RCC 7860 (cell line): ENCODE measurements around the gene CROCC.
"Not testable (repeated sequence)": the region's sequence is repeated elsewhere in the genome, so short reads cannot be mapped to it uniquely, and the experiment has no call there.

Experiments
- DNase-seq: peaks from one replicate; pipeline ENCODE4 v3.0.0-alpha.2; 2015; ENCODE audit warnings: low spot score
- FAIRE-seq: peaks from 2 replicates; lab custom pipeline; 2012; peaks lifted over from hg19 to GRCh38; lab: Jason Lieb, UNC

Gene CROCC

DNA sequence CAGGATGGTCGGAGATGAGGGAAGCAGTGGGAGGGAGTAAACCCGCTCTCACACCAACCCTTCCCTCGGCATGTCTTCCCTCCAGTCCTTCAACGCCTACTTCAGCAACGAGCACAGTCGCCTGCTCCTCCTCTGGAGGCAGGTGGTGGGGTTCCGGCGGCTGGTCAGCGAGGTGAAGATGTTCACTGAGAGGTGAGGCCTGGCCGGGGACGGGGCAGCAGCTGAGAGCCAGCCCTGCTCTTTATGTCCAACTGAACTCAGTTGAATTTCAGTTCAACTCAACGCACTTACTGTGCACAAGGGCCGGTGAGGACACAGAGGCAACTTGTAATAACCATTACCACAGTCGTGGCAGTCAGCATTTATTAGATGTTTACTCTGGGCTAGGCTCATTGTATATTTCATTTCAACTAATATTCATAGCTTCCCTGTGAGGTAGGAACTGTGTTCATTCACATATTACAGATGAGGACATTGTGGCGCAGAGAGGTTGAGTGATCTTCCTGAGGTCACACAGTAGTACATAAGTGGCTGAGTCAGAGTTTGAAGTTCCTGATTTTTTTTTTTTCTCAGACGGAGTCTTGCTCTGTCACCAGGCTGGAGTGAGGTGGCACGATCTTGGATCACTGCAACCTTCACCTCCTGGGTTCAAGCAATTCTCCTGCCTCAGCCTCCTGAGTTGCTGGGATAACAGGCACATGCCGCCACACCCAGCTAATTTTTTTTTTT lies 9.6 kb downstream of the CROCC start:
- not testable (repeated sequence) for FAIRE-seq, DNase-seq

DNA sequence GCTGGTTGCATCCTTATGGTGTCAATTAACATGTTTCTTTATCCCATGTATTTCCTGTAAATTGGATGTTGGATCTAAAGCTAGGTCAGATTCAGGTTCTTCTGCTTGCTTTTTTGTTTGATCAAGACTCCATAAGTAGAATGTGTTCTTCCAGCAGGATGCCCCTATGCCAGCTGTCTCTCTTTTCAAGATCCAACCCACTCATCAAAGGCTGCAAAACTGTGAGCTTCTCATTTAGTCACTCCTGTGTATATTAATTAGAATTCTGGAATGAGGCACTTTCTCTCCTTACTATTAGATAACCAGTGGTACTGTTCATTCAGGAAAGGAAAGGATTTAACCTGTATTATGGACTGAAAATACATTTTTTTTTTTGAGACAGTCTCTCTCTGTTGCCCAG lies 12.2 kb downstream of the CROCC start:
- not testable (repeated sequence) for FAIRE-seq

DNA sequence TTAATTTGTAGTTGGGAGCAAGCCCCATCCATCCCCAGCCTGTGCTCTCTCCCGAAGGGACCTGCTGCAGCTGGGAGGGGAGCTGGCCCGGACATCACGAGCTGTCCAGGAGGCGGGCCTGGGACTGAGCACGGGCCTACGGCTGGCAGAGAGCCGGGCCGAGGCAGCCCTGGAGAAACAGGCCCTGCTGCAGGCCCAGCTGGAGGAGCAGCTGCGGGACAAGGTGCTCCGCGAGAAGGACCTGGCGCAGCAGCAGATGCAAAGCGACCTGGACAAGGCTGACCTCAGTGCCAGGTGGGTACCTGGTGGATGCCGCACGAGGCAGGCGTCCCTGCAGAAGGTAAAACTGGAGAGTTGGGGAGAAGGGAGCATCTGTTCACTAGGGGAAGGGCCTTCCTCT lies 14.8 kb downstream of the CROCC start:
- not testable (repeated sequence) for DNase-seq, FAIRE-seq

More for the DNA sequence above, 12.2 kb downstream of the CROCC start:
- not testable (repeated sequence) for DNase-seq

DNA sequence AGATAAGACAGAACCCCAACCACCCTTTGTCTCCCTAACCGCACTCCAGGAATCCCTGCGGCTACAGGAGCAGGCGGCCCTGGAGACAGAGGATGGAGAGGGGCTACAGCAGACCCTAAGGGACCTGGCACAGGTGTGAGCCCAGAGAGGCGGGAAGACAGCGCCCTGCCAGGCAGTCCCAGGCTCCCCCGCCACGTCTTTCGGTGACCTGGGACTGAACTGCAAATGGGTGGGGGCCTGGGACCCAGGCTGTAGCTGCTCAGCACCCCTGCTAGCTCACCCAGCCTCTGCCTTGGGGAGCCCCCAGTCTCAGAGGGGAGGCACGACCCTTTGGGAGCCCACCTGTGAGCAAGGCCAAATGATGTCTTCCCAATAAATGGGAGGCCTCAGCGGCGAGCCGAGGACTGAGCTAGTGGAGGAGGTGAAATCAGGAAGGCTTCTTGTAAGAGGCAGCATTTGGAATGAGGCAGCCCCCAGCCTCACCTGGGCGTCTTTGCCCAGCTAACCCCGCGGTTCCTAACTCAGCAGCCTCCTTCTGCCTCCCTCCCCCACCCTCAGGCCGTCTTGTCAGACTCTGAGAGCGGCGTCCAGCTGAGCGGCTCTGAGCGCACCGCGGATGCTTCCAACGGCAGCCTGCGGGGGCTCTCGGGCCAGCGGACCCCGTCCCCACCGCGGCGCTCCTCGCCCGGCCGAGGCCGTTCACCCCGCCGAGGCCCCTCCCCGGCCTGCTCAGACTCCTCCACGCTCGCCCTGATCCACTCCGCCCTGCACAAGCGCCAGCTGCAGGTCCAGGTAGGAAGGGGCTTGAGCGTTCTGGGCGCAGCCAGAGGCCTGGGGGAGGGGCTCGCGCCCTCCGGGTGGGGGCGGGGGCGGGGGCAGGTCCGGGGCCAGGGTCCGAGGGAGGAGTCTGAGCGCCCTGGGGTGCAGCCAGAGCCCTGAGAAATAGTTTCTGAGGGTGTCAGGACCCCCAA lies 16.9 kb downstream of the CROCC start:
- DNase-seq, result no peak
- no peak for FAIRE-seq

DNA sequence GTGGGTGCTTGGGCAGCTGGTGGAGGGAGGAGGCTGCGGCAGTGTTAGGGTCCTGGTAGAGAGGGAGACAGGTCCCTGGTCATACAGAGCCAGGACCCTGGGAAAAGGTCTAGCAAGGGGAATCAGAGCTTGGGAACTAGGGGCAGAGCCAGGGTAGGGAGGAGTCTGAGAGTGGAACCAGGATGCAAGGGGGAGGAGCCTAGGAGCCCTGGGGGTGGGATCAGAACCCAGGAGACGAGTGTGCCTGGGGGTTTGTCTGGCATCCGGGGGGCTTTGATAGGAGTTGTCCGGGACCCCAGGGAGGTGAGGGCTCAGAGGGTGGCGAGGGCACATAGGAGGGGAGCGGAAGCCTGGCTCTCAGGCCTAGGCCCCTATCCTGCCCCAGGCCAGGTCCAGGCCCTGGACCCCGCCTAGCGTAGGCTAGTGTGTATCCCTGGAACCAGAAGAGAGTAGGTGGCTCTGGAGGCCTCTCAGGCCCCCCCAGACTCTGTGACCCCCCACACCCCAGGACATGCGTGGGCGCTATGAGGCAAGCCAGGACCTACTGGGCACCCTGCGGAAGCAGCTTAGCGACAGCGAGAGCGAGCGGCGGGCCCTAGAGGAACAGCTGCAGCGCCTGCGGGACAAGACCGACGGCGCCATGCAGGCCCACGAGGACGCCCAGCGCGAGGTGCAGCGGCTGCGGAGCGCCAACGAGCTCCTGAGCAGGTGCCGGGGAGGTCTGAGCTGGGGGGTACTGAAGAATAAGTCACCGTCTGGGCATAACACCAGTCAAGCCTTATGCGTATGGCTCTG lies 17.9 kb downstream of the CROCC start:
- not testable (repeated sequence) for FAIRE-seq, DNase-seq

DNA sequence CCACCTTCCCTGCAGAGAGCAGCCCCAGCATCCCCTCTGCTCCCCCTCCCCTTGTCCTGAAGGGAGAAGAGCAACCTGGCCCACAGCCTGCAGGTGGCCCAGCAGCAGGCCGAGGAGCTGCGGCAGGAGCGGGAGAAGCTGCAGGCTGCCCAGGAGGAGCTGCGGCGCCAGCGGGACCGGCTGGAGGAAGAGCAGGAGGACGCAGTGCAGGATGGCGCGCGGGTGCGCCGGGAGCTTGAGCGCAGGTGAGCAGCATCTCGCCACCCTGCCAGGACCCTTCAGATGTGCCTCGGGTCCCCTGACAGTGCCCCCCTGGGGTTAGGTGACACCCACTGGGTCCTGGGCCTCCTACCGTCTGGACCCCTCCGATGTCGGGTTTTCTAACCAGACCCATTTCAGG lies 22.3 kb downstream of the CROCC start:
- DNase-seq, result no peak
- no peak for FAIRE-seq

DNA sequence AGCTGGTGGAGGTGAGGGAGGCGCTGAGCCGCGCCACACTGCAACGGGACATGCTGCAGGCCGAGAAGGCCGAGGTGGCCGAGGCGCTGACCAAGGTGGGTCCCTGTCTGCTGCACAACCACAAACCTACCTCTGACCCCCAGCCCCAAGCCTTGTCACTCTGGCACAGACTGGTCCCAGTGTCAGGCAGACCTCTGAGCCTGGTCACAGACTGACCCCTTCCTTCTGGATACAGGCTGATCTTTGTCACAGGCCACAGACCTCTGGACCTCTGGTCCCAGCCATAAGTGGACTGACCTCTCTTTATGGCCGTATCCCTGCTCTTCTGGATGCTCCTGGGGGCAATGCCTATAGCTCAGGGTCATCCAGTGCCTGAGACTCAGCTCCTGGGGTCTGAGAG lies 23.8 kb downstream of the CROCC start:
- not testable (repeated sequence) for DNase-seq, FAIRE-seq

DNA sequence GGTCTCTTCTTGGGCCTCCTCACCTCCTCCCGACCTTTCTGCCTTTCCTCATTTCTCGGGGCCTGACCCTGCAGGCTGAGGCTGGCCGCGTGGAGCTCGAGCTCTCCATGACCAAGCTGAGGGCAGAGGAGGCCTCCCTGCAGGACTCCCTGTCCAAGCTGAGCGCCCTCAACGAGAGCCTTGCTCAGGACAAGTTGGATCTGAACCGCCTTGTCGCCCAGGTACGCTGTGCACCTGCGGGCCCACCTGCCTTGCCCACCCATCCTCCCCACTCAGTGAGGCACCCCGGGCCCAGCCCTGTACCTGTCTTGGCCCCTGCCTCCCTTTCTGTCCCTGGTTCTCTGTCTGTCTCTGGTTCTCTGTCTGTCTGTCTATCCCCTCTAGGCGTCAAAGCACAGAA lies 24.5 kb downstream of the CROCC start:
- FAIRE-seq, DNase-seq: not testable (repeated sequence)

DNA sequence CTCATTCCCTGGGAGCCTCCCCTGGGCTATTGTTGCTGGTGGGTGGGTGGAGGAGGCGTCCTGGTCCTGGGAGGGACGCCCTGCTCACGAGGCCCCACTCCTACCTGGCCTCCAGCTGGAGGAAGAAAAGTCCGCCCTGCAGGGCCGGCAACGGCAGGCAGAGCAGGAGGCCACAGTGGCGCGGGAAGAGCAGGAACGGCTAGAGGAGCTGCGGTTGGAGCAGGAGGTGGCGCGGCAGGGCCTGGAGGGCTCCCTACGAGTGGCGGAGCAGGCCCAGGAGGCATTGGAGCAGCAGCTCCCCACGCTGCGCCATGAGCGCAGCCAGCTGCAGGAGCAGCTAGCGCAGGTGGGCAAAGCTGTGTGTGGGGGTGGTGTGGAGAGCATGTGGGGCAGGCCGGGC lies 24.9 kb downstream of the CROCC start:
- no peak for DNase-seq
- no peak for FAIRE-seq

DNA sequence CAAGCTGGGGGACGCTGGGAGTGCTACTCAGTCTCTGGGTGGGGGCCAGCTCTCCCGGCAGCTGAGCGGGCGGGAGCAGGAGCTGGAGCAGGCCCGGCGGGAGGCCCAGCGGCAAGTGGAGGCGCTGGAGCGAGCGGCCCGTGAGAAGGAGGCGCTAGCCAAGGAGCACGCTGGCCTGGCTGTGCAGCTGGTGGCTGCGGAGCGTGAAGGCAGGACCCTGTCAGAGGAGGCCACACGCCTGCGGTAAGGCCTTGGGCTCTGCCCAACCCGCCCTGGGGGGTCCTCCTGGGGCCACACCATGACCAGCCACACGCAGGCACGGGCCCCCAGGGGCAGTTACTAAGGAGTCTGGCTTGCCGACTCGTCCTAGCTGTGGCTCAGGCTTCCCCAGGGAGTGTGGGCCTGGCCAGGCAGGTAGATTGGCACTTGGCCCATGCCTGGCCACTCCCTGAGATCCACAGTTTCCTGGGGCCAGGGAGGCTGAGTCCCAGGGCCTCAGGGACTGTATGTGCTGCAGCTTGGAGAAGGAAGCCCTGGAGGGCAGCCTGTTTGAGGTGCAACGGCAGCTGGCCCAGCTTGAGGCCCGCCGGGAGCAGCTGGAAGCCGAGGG lies 26.7 kb downstream of the CROCC start:
- peak; percentile 98 for FAIRE-seq
- peak; percentile 100 for DNase-seq

DNA sequence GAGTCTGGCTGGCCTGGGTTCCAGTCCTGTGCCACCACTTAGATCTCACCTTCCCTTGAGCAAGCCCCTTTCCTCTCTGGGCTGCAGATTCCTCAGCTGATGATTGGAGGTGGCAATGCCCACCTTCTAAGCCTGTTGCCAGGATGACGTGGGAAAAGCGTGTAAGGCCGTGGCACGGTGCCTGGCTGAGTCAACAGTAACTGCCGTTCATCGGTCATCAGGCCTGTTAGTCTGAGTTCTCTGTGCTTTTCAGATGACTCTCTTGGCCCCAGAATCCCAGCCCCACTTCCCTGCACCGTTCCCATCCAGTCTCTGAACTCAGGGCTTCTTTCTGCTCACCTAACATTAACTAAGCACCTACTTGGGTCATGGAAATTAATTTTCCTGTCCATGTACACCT lies 27.3 kb downstream of the CROCC start:
- DNase-seq, result peak; percentile 92

DNA sequence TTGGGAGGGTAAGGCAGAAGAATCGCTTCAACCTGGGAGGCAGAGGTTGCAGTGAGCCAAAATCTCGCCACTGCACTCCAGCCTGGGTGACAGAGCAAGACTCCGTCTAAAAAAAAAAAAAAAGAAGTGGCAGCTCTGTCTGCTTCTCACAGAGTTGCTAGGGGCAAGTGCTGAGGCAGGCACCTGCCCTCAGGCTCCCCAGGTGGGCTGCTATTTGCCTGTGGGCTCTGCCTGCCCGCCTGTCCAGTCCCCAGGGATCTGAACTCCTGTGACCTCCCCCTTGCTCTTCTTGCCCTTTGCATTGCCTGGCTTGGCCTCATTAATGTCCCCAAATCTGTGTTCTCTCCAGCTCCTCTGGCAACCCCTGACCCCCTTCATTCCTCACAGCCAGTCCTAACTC lies 30.6 kb downstream of the CROCC start:
- FAIRE-seq, DNase-seq: not testable (repeated sequence)

More for the DNA sequence above, 27.3 kb downstream of the CROCC start:
- peak; percentile 79 for FAIRE-seq

DNA sequence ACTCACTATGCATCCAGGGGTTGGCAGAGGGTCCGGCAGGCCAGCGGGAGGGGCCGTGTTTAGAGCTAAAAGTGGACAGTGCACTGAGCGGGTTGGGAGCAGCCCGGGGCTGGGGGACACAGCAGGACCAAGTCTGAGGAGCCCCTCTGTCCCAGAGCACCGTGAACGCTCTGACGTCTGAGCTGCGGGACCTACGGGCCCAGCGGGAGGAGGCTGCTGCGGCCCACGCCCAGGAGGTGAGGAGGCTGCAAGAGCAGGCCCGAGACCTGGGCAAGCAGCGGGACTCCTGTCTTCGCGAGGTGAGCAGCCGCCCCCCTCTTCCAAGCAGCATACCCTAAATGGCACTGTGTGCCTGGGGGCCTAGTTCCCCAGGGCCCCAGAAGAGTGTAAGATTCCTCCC lies 32.8 kb downstream of the CROCC start:
- DNase-seq (no peak), FAIRE-seq (no peak)

DNA sequence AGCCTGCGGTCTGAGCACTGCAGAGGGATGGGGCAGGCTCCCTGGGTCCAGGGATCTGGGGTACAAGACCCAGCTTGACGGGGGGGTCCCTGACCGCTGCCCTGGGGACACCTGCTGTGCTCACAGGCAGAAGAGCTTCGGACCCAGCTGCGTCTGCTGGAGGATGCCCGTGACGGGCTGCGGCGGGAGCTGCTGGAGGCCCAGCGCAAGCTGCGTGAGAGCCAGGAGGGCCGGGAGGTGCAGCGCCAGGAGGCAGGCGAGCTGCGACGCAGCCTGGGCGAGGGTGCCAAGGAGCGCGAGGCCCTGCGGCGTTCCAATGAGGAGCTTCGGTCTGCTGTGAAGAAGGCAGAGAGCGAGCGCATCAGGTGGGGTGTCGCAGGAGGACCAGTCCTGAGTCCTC lies 33.5 kb downstream of the CROCC start:
- FAIRE-seq (no peak), DNase-seq (no peak)

DNA sequence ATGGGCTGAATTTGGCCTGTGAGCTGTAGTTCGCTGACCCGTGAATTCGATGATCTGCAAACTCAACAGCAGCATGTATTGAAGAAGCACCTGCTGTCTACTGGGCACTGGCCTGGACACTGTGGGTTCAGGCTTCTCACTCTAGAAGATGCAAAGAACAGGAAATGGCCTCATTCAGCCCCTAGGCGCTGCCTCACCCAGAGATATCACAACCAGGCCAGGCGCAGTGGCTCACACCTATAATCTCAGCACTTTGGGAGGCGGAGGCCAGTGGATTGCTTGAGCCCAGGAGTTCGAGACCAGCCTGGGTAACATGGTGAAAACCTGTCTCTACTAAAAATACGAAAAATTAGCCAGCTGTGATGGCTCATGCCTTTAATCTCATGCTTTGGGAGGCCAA lies 35.0 kb downstream of the CROCC start:
- FAIRE-seq, result no peak

DNA sequence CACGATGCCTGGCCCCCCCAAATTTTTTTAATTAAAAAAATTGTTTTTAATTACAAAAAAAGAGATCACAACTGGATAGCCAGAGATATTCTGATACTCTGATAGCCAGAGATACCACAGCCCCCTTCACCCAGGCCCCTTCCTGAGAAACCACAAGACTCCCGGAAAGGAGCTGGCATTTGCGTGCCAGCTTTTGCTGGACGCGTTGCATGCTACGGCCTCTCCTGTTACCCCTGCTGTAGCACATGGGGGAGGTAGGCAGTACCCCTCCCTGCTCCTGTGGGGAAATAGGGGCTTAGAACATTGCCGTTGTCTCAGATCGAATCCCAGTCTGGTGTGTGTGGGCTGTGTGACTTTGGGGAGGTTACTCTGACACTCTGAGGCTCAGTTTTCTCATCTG lies 36.0 kb downstream of the CROCC start:
- DNase-seq (no peak), FAIRE-seq (no peak)

More for the DNA sequence above, 35.0 kb downstream of the CROCC start:
- no peak for DNase-seq

DNA sequence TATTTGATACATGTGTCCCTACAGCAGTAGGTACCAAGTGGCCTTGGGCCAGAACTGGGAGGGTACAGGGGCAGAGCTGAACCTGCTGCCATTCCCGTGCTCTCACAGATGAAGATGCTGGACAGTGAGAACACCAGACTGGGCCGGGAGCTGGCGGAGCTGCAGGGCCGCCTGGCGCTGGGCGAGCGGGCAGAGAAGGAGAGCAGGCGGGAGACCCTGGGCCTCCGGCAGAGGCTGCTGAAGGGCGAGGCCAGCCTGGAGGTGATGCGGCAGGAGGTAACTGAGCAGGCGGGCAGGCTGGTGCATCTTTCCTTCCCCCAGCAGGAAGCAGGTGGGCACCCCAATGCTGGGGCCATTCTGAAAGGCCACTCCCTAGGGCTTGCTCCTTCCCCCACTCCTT lies 36.7 kb downstream of the CROCC start:
- FAIRE-seq (no peak), DNase-seq (no peak)

DNA sequence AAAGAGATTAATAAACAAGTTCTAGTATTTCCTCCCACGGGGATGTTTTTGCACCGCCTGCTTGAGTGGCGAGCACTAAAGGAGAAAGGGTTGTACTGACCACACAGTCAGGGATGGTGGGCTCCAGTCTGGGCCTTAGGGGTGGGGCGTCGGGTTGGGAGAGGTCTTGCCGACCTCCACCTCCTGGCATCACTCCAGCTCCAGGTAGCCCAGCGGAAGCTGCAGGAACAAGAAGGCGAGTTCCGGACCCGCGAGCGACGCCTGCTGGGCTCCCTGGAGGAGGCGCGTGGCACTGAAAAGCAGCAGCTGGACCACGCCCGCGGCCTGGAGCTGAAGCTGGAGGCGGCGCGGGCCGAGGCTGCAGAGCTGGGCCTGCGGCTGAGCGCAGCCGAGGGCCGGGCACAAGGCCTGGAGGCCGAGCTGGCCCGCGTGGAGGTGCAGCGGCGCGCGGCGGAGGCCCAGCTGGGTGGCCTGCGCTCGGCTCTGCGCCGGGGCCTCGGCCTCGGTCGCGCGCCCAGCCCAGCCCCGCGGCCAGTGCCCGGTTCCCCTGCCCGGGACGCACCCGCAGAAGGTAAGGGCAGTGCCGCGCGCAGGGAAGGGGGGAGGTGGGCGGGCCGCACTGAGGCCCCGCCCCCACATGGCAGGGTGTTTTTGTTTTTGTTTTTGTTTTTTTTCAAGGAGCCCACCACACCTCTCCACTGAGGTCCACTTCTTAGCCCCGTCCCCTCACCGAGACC lies 39.0 kb downstream of the CROCC start:
- FAIRE-seq, result no peak
- peak; percentile 25 for DNase-seq

DNA sequence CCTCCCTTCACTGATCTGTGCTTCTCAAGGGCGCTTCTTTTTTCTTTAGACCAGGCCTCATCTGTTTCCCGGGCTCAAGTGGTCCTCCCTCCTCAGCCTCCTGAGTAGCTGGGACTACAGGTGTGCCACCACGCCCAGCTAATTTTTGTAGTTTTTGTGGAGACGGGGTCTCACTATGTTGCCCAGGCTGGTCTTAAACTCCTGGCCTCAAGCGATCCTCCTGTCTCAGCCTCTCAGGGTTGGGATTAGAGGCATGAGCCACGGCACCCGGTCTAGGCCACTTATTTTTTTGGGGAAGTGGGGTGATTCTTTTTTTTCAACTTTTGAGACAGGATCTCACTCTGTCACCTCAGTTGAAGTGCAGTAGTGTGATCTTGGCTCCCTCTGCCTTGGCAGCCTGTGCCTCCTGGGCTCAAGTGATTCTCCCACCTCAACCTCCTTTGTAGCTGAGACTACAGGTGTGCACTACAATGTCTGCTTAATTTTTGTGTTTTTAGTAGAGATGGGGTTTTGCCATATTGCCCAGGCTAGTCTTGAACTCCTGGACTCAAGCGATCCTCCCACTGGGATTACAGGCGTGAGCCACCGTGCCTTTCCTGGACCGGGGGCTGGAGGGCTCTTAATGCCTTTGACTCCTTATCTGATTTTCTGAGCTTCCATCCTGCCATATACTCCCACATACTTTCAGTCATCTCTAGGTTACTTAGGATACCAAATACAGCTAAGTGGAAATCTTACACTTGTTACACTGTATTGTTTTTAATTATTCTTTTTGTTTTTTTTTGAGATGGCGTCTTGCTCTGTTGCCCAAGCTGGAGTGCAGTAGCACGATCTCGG lies 39.8 kb downstream of the CROCC start:
- DNase-seq (no peak), FAIRE-seq (no peak)
